ENCODE measurements around the gene PARP15. TPM values are rescaled to one million over a fixed set of nuclear protein-coding genes. Genes with fewer than 3 reads are reported as not detected.

Gene PARP15
- total and polyA plus RNA-seq, 3 donors from 2014 or later: 1.5 to 4.8 (median 3.7) TPM

GRCh38 chr3:122598556-122598955 lies 21.1 kb downstream of the PARP15 start:
- H3K4me3 ChIP-seq: no peak overlapping the region
- H3K27me3 ChIP-seq: no peaks in the 10 kb centered on the region
- WGBS, 2 donors: 70 to 72% methylated on average over 4 of the region's 4 CpGs
- TF ChIP-seq CTCF (IDR thresholded peaks at IDR 0.05): no peak
- no peak for TF ChIP-seq POLR2A (IDR thresholded peaks at IDR 0.05)
- H3K27ac ChIP-seq: no peak overlapping the region
- H3K4me1 ChIP-seq: no peaks in the 10 kb centered on the region
- no peak for DNase-seq
- no peaks in the 10 kb centered on the region for H3K36me3 ChIP-seq (ENCODE audit: low read depth, missing control alignments)
- H3K9me3 ChIP-seq: no peaks in the 10 kb centered on the region
- intact Hi-C loops (cut with DNase I; ENCODE audit: low total_unique reads): no loop called here

- TF ChIP-seq CTCF (IDR thresholded peaks at IDR 0.05) (no peak), POLR2A (IDR thresholded peaks at IDR 0.05) (no peak)
- Histone ChIP-seq H3K9me3 (no peaks in the 10 kb centered on the region), H3K4me3 (no peak overlapping the region), H3K27me3 (no peaks in the 10 kb centered on the region), H3K4me1 (no peaks in the 10 kb centered on the region), H3K36me3 (ENCODE audit: low read depth, missing control alignments) (no peaks in the 10 kb centered on the region), H3K27ac (no peak overlapping the region)
- intact Hi-C loops (cut with DNase I; ENCODE audit: low total_unique reads): no loop called here
- 66 to 69% methylated on average over 5 of the region's 5 CpGs for WGBS, 2 donors
- no peak for DNase-seq
Measured at GRCh38 chr3:122602011-122602710, 24.7 kb downstream of the PARP15 start.

- Histone ChIP-seq H3K36me3 (ENCODE audit: low read depth, missing control alignments) (no peaks in the 10 kb centered on the region), H3K27me3 (no peaks in the 10 kb centered on the region), H3K27ac (no peak overlapping the region), H3K4me1 (no peaks in the 10 kb centered on the region), H3K9me3 (no peaks in the 10 kb centered on the region), H3K4me3 (no peak overlapping the region)
- 90 to 94% methylated on average over 2 of the region's 2 CpGs for WGBS, 2 donors
- TF ChIP-seq CTCF (IDR thresholded peaks at IDR 0.05): no peak
- TF ChIP-seq POLR2A (IDR thresholded peaks at IDR 0.05): no peak
- no peak for DNase-seq
- intact Hi-C loops (cut with DNase I; ENCODE audit: low total_unique reads): no loop called here
Measured at GRCh38 chr3:122603056-122603455, 25.6 kb downstream of the PARP15 start.

GRCh38 chr3:122606330-122606729 lies 28.9 kb downstream of the PARP15 start:
- H3K27me3 ChIP-seq: no peaks in the 10 kb centered on the region
- WGBS, 2 donors: 55 to 69% methylated on average over 4 of the region's 4 CpGs
- intact Hi-C loops (cut with DNase I; ENCODE audit: low total_unique reads): no loop called here
- no peak for DNase-seq
- H3K27ac ChIP-seq: no peak overlapping the region
- no peaks in the 10 kb centered on the region for H3K9me3 ChIP-seq
- H3K4me3 ChIP-seq: no peak overlapping the region
- H3K4me1 ChIP-seq: no peaks in the 10 kb centered on the region
- TF ChIP-seq POLR2A (IDR thresholded peaks at IDR 0.05) (no peak), CTCF (IDR thresholded peaks at IDR 0.05) (no peak)
- H3K36me3 ChIP-seq (ENCODE audit: low read depth, missing control alignments): no peaks in the 10 kb centered on the region

- no peaks in the 10 kb centered on the region for H3K4me1 ChIP-seq
- H3K9me3 ChIP-seq: no peaks in the 10 kb centered on the region
- 89 to 98% methylated on average over 1 of the region's 1 CpG for WGBS, 2 donors
- no peaks in the 10 kb centered on the region for H3K36me3 ChIP-seq (ENCODE audit: low read depth, missing control alignments)
- intact Hi-C loops (cut with DNase I; ENCODE audit: low total_unique reads): no loop called here
- H3K4me3 ChIP-seq: no peak overlapping the region
- H3K27ac ChIP-seq: no peak overlapping the region
- H3K27me3 ChIP-seq: no peaks in the 10 kb centered on the region
- no peak for DNase-seq
- TF ChIP-seq POLR2A (IDR thresholded peaks at IDR 0.05): no peak
- TF ChIP-seq CTCF (IDR thresholded peaks at IDR 0.05): no peak
Measured at GRCh38 chr3:122608916-122609315, 31.5 kb downstream of the PARP15 start.

Data from testis (tissue), 3 donors.